GM19025 (cell line): ENCODE data around the gene RABGAP1L.
"Not testable (repeated sequence)": the region's sequence is repeated elsewhere in the genome, so short reads cannot be mapped to it uniquely, and the experiment has no call there.

Experiments used
- ATAC-seq: cut with Tn5 transposase; IDR thresholded peaks from one replicate; pipeline ENCODE4 v1.9.1; 2021; ENCODE audit warnings: mild to moderate bottlenecking, low read depth, moderate library complexity; ENCODE audit not compliant: unreplicated experiment

The RABGAP1L gene

GRCh38 chr1:174828264-174828663 lies 668.9 kb downstream of the RABGAP1L start:
- ATAC-seq = no peak

GRCh38 chr1:174829990-174830389 lies 670.7 kb downstream of the RABGAP1L start:
- ATAC-seq = no peak

DNA sequence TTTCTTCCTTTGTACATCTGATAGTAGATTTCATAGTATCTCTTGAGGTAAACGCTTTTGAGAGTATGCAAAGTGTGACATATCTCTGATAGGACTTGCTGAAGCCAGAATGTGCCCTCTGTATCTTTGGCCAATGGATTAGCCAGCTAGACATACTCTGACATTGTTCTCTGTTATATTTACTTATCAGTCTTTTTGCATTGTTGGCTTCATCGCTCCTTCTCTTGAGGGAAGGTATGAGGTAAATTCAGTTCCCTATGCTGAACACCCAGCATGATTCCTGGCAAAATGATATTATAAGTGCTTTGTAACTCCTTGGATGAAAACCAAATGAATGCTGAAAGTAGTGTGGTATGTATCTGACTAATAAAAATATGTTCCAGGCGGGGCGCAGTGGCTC lies 677.2 kb downstream of the RABGAP1L start:
- ATAC-seq = no peak

DNA sequence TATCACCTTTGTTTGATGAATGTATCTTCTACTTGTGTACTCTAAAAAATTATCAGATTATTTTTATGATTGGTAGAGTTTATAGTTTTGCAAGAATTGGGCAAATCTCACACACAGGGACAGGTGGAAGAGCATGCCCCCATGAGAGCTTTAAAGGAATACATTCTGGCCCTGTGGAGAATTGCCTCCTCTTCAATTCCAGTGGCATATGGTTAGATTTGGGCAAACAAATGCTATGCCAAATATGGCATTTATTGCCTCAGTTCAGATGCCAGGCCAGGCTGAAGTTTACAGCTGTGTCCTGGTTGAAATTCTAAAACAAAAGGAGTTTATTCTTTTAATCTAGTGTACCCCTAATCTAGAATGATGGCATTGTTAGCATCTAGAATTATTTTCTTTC lies 678.1 kb downstream of the RABGAP1L start:
- ATAC-seq = no peak

- ATAC-seq = no peak
Measured at GRCh38 chr1:174839211-174839610, 679.9 kb downstream of the RABGAP1L start.

- ATAC-seq = no peak
Measured at GRCh38 chr1:174841747-174842146, 682.4 kb downstream of the RABGAP1L start.

DNA sequence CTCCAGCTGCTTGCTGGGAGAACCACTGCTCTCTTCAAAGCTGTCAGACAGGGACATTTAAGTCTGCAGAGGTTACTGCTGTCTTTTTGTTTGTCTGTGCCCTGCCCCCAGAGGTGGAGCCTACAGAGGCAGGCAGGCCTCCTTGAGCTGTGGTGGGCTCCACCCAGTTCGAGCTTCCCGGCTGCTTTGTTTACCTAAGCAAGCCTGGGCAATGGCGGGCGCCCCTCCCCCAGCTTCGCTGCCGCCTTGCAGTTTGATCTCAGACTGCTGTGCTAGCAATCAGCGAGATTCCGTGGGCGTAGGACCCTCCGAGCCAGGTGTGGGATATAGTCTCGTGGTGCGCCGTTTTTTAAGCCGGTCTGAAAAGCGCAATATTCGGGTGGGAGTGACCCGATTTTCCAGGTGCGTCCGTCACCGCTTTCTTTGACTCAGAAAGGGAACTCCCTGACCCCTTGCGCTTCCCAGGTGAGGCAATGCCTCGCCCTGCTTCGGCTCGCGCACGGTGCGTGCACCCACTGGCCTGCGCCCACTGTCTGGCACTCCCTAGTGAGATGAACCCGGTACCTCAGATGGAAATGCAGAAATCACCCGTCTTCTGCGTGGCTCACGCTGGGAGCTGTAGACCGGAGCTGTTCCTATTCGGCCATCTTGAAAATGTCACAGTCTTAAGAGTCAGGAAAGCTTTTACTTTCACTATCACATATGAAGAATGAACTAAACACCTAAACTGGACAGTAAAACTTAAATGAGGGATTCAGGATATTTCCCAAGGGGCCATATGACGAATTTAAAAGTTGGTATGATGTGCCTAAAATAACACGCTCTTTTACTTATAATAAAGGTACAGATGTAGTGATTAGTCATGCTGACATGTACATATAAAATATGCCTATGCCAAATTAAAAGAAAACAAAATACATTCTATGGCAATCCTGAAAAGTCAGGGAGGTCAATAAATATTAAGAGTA lies 689.6 kb downstream of the RABGAP1L start:
- ATAC-seq = not testable (repeated sequence)

DNA sequence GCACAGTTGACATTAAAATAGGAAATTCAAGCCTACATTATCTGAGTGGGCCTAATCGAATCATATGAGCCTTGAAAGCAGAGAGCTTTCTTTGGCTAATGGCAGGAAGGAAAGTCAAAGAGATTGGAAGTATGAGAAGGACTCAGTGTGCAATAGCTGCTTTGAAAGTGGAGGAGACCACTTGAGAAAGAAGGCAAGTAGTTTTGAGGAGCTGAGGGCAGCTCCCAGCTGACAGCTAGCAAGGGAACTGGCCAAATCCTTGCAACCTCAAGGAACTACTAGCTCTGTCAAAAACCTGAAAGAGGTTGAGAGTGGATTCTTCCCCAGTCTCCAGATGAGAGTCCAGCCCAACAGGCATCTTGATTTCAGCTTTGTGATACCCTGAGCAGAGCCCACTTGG lies 691.4 kb downstream of the RABGAP1L start:
- no peak for ATAC-seq

DNA sequence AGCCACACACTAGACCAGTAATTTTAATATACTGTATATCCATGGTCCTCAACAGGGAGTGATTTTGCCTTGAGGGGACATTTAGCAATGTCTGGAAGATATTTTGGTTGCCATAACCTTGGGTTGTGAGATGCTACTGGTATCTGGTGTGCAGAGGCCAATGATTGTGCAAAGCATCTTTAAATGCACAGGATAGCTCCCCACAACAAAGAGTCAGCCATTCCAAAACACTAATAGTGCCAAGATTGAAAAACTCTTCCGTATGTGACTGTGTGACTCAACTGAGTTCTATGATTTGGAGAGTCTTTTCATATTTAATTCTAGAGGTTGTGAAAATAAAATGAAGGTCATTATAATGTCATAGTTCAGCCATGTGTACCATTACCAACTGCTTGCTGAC lies 699.0 kb downstream of the RABGAP1L start:
- ATAC-seq = no peak

GRCh38 chr1:174870319-174870718 lies 711.0 kb downstream of the RABGAP1L start:
- ATAC-seq = no peak

- ATAC-seq = no peak
Measured at GRCh38 chr1:174871886-174872285, 712.6 kb downstream of the RABGAP1L start.

- no peak for ATAC-seq
Measured at GRCh38 chr1:174872615-174873058, 713.3 kb downstream of the RABGAP1L start.

GRCh38 chr1:174874331-174875053 lies 715.2 kb downstream of the RABGAP1L start:
- ATAC-seq = peak; percentile 62

DNA sequence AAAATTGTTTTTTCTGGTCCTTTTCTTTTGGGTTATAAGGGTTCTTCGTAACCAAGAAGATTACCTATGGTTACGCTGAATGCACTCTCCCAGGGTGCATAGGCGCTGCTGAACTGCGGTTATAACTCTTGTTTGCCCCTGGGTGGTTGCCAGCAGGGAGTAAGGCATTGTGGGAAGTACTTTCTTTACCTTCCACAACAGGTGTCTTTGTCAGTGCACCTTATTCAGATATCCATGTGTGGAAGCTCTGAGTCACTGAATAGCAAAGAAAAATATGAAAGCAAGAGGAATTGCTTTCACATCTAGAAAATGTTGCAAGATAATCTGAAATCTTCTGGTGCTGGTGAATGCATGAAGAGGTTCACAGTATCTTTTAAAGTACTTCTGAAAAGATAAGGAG lies 716.0 kb downstream of the RABGAP1L start:
- ATAC-seq = no peak

DNA sequence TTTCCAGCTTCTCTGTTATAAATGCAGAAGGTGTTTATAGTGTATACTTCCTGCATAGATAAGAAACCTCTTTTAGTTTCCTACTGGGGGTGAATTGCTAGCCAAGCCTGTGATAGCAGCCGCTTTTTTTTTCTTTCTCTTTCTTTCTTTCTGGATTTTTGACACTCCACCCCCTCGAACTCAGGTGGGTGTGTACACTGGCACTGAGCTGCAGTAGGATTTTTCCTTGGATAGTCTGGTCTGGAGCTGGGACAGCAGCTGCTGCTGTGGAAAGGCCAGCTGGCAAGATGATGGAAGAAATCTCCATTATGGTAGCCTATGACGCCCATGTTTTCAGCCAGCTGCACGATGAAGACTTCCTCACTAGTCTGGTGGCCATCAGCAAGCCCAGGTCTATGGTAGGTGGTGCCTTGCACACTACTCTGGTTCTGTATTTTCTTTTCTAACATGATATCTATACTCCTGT lies 717.9 kb downstream of the RABGAP1L start:
- no peak for ATAC-seq

- no peak for ATAC-seq
Measured at GRCh38 chr1:174880171-174880570, 720.9 kb downstream of the RABGAP1L start.

- ATAC-seq = no peak
Measured at GRCh38 chr1:174883409-174883808, 724.1 kb downstream of the RABGAP1L start.

- ATAC-seq = no peak
Measured at GRCh38 chr1:174884038-174884437, 724.7 kb downstream of the RABGAP1L start.

DNA sequence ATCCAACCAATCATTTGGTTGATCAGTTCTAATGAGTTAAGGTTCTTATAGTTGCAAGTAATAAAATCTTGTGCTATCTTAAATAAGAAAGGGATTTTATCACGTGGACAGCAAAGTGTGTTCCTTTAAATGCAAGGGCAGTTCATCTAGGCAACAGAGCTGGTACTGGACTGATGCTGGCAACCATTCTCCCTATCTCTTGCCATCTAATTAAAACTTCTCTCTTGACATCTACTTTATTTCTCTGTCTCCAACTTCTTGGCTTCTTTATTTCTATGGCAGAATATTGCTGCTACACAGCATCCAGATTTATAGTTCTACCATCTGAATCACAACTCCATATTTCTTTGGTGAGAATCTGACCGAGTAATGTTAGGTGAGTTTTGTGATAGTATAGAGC lies 725.2 kb downstream of the RABGAP1L start:
- ATAC-seq = no peak

GRCh38 chr1:174890024-174890423 lies 730.7 kb downstream of the RABGAP1L start:
- no peak for ATAC-seq

GRCh38 chr1:174892016-174892415 lies 732.7 kb downstream of the RABGAP1L start:
- no peak for ATAC-seq
